ENCODE measurements around the gene MACROD2. TPM values are rescaled to one million over a fixed set of nuclear protein-coding genes. Genes with fewer than 3 reads are reported as not detected.

The MACROD2 gene
- total RNA-seq, 1 experiment from 2014 or later: 3.7 TPM

DNA sequence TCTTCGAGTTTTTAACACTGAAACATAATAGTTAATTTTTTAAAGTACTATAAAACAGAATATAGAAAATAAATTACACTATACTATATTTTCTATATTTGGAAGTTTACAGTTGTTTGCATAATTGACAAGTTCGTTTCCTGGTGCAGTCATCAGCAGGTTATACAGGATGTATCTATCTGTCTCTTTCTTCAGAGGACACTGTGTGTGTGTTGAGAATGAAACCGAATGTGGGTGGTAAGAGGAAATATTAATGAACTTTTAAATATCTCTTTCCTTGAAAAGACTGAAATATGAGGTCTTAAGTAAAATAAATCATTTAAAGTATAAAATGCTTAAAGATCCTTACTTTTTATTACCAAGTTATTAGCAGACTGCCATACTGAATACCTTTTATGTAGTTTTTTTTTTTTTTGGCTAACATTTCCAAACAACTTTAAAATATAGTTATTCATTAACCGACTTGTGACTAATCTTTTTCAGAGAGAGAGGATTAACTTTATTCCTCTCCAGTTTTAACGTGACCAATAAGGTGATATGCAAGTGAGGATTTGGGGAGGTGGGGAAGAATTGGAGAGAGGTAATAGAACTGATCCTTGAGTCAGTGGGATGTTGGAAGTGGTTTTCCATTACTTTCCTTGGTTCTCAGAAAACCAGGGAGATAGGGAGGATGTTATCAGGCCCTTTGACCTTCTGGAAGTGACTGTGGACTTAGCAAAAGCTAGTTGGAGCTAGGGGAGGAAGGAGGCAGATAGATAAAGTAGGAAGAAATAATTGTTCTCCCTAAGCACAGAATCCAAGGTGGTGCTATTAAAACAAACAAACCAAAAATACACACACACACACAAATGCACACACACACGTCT, 722.1 kb downstream of the MACROD2 start:
- no peaks in the 10 kb centered on the region for H3K36me3 ChIP-seq (ENCODE audit: control insufficient read depth in 1 of 2, insufficient read depth in 2 of 2, low read length in 2 of 2)
- no peak overlapping the region for H2AFZ ChIP-seq (ENCODE audit: low read depth, low read length, poor library complexity, severe bottlenecking)
- H4K20me1 ChIP-seq (ENCODE audit: insufficient read depth): no peaks in the 10 kb centered on the region
- no peaks in the 10 kb centered on the region for H3K27me3 ChIP-seq (ENCODE audit: insufficient read depth, low read length)
- CTCF ChIA-PET: no interaction called here
- no peaks in the 10 kb centered on the region for H3K9me2 ChIP-seq (ENCODE audit: insufficient read depth)
- no peaks in the 10 kb centered on the region for H3K9me3 ChIP-seq (ENCODE audit: control insufficient read depth in 1 of 2, insufficient read depth in 1 of 2, low read depth in 1 of 2, low read length in 2 of 2)
- no peaks in the 10 kb centered on the region for H3K4me1 ChIP-seq (ENCODE audit: control insufficient read depth in 1 of 2, insufficient read depth in 2 of 2, low read length in 2 of 2)
- intact Hi-C loops (cut with micrococcal nuclease): loop anchor here (10.0 kb wide), 1 partner anchor 383 kb away; the partner anchor contains the start of gene FLRT3
- no peak for DNase-seq (ENCODE audit: low read depth, low spot score)
- no peak overlapping the region for H3K9ac ChIP-seq (ENCODE audit: low read length)
- no peak for ATAC-seq
- BruUV-seq (replicated peaks): no TSS peak
- TF ChIP-seq YY1 (IDR thresholded peaks at IDR 0.05; ENCODE audit: extremely low read depth, insufficient replicate concordance, low read depth, low read length) (no peak), POLR2AphosphoS5 (IDR thresholded peaks at IDR 0.05; ENCODE audit: low read depth, low read length) (no peak), SRF (IDR thresholded peaks at IDR 0.05; ENCODE audit: low read depth) (no peak), POLR2A (IDR thresholded peaks at IDR 0.05; ENCODE audit: borderline replicate concordance, extremely low read depth, insufficient read depth, insufficient read length) (no peak)
- TF ChIP-seq, protein P1, sequence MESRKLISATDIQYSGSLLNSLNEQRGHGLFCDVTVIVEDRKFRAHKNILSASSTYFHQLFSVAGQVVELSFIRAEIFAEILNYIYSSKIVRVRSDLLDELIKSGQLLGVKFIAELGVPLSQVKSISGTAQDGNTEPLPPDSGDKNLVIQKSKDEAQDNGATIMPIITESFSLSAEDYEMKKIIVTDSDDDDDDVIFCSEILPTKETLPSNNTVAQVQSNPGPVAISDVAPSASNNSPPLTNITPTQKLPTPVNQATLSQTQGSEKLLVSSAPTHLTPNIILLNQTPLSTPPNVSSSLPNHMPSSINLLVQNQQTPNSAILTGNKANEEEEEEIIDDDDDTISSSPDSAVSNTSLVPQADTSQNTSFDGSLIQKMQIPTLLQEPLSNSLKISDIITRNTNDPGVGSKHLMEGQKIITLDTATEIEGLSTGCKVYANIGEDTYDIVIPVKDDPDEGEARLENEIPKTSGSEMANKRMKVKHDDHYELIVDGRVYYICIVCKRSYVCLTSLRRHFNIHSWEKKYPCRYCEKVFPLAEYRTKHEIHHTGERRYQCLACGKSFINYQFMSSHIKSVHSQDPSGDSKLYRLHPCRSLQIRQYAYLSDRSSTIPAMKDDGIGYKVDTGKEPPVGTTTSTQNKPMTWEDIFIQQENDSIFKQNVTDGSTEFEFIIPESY (IDR thresholded peaks at IDR 0.05; ENCODE audit: extremely low read depth, insufficient replicate concordance, low read length): no peak
- RAD21 ChIA-PET (ENCODE audit: low non-redundant PET in 1 of 2, low total read pairs in 2 of 2, uncharacterized antibody in 2 of 2, unreplicated experiment in 2 of 2): no interaction called here
- POLR2A ChIA-PET: no interaction called here
- no peak overlapping the region for H3K4me3 ChIP-seq (replicated peaks in 1 of 2; ENCODE audit: low read depth in 1 of 2, low read length in 2 of 2)
- no peaks in the 10 kb centered on the region for H3K79me2 ChIP-seq (ENCODE audit: insufficient read depth, low read length)
- H3K4me2 ChIP-seq (ENCODE audit: low read length): no peak overlapping the region
- no peak overlapping the region for H3K27ac ChIP-seq (ENCODE audit: low read depth, low read length)

DNA sequence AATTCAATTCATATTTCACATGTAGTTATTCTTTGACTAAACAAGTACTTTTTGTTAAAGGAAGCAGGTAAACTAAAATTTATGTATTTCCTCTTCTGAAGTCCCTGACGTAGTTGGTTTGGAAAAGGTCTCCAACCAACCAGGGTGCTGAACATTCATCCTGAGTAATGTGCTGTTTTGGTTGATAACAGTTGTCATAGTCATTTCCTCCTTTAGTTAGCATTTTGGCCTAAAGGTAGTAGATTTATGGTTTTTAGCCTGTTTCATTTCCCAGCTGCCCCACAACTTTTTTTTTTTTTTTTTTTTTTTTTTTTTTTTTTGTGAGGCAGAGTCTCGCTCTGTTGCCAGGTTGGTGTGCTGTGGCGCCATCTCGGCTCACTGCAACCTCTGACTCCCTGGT, 724.9 kb downstream of the MACROD2 start:
- Histone ChIP-seq H2AFZ (ENCODE audit: low read depth, low read length, poor library complexity, severe bottlenecking) (no peak overlapping the region), H3K36me3 (ENCODE audit: control insufficient read depth in 1 of 2, insufficient read depth in 2 of 2, low read length in 2 of 2) (no peaks in the 10 kb centered on the region), H3K9me3 (ENCODE audit: control insufficient read depth in 1 of 2, insufficient read depth in 1 of 2, low read depth in 1 of 2, low read length in 2 of 2) (no peaks in the 10 kb centered on the region), H3K4me3 (replicated peaks in 1 of 2; ENCODE audit: low read depth in 1 of 2, low read length in 2 of 2) (no peak overlapping the region), H4K20me1 (ENCODE audit: insufficient read depth) (no peaks in the 10 kb centered on the region), H3K9me2 (ENCODE audit: insufficient read depth) (no peaks in the 10 kb centered on the region), H3K27ac (ENCODE audit: low read depth, low read length) (no peak overlapping the region), H3K79me2 (ENCODE audit: insufficient read depth, low read length) (no peaks in the 10 kb centered on the region), H3K27me3 (ENCODE audit: insufficient read depth, low read length) (no peaks in the 10 kb centered on the region), H3K4me2 (ENCODE audit: low read length) (no peak overlapping the region), H3K4me1 (ENCODE audit: control insufficient read depth in 1 of 2, insufficient read depth in 2 of 2, low read length in 2 of 2) (no peaks in the 10 kb centered on the region), H3K9ac (ENCODE audit: low read length) (no peak overlapping the region)
- ChIA-PET CTCF (no interaction called here), POLR2A (no interaction called here), RAD21 (ENCODE audit: low non-redundant PET in 1 of 2, low total read pairs in 2 of 2, uncharacterized antibody in 2 of 2, unreplicated experiment in 2 of 2) (no interaction called here)
- intact Hi-C loops (cut with micrococcal nuclease): no loop called here
- TF ChIP-seq, protein P2, sequence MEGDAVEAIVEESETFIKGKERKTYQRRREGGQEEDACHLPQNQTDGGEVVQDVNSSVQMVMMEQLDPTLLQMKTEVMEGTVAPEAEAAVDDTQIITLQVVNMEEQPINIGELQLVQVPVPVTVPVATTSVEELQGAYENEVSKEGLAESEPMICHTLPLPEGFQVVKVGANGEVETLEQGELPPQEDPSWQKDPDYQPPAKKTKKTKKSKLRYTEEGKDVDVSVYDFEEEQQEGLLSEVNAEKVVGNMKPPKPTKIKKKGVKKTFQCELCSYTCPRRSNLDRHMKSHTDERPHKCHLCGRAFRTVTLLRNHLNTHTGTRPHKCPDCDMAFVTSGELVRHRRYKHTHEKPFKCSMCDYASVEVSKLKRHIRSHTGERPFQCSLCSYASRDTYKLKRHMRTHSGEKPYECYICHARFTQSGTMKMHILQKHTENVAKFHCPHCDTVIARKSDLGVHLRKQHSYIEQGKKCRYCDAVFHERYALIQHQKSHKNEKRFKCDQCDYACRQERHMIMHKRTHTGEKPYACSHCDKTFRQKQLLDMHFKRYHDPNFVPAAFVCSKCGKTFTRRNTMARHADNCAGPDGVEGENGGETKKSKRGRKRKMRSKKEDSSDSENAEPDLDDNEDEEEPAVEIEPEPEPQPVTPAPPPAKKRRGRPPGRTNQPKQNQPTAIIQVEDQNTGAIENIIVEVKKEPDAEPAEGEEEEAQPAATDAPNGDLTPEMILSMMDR (IDR thresholded peaks at IDR 0.05 in 2 of 3, conservative IDR thresholded peaks at IDR 0.05 in 1 of 3; ENCODE audit: borderline replicate concordance in 1 of 3, insufficient read depth in 1 of 3, low read depth in 2 of 3, low read length in 2 of 3): no peak
- TF ChIP-seq FOSL1 (IDR thresholded peaks at IDR 0.05; ENCODE audit: low read depth) (no peak), CBX3 (IDR thresholded peaks at IDR 0.05; ENCODE audit: low read depth) (no peak), ZNF274 (IDR thresholded peaks at IDR 0.05; ENCODE audit: low read depth, low read length) (no peak), ZFX (IDR thresholded peaks at IDR 0.05) (no peak)
- ATAC-seq (no peak), DNase-seq (ENCODE audit: low read depth, low spot score) (no peak)
- BruUV-seq (replicated peaks): no TSS peak

Data from HCT116 (cell line).